Cardiac muscle cell (in vitro differentiated cells and primary cell): ENCODE results near the gene HINT3. TPM values are rescaled to one million over a fixed set of nuclear protein-coding genes. Genes with fewer than 3 reads are reported as not detected.

Experiments
- DNase-seq, 2 donors: peaks; one replicate each; pipeline versions ENCODE4 v3.0.0 to v3.0.0-alpha.2; 2010 to 2017; ENCODE audit warnings: low read depth in 1 of 2, low spot score in 1 of 2
- H3K27ac ChIP-seq: fragments of 200-600 bp; sonication (generic); 2 replicates; pipeline ENCODE4 v1.5.1; 2016
- H3K27me3 ChIP-seq: fragments of 200-600 bp; sonication (generic); 2 replicates; pipeline ENCODE4 v1.6.0; 2016; ENCODE audit warnings: control low read depth
- H3K36me3 ChIP-seq: fragments of 200-600 bp; sonication (generic); 2 replicates; pipeline ENCODE4 v1.5.1; 2016; ENCODE audit warnings: control low read depth
- H3K4me1 ChIP-seq: fragments of 200-600 bp; sonication (generic); 2 replicates; pipeline ENCODE4 v1.8.1; 2017; ENCODE audit warnings: low read depth, mild to moderate bottlenecking, mixed run types
- H3K4me3 ChIP-seq: fragments of 200-600 bp; sonication (generic); 2 replicates; pipeline ENCODE4 v1.5.1; 2016; ENCODE audit warnings: mild to moderate bottlenecking
- H3K9me3 ChIP-seq: fragments of 200-600 bp; sonication (generic); 2 replicates; pipeline ENCODE4 v1.5.1; 2017; ENCODE audit warnings: low read depth, mild to moderate bottlenecking, control low read depth
- CTCF ChIP-seq: IDR thresholded peaks from 2 replicates; pipeline ENCODE4 v1.5.1; 2012; ENCODE audit warnings: low read depth, mild to moderate bottlenecking, low read length
- polyA plus RNA-seq: library from polyadenylated mRNA; unstranded; fragments of >200 nt; fragmentation: Nextera tagmentation; extraction: Ambion mirVana; gene quantifications from 2 replicates; pipeline ENCODE4 v1.2.1, GENCODE V29; 2016
- total RNA-seq: library from RNA; depleted of rRNA; stranded (reverse); fragments of >200 nt; gene quantifications from 2 replicates; pipeline ENCODE4 v1.2.3, GENCODE V29; 2016

The HINT3 gene
- total and polyA plus RNA-seq, 2 experiments from 2014 or later: 30.8 to 43.3 TPM

- Histone ChIP-seq H3K9me3 (no peaks in the 10 kb centered on the region), H3K27ac (peak within 1 kb of the TSS; percentile 74), H3K4me3 (peak within 1 kb of the TSS; percentile 74), H3K27me3 (no peaks in the 10 kb centered on the region), H3K4me1 (peaks cover 16% of the 10 kb centered on the region), H3K36me3 (no peaks in the 10 kb centered on the region)
- no peak for TF ChIP-seq CTCF
- peak; percentile 88 to 96 for DNase-seq
Observed at GRCh38 chr6:125986301-125987025, 29.9 kb downstream of the HINT3 start, which contains the start of gene TRMT11. TSS of gene TRMT11 (plus strand) at chr6:125986540. CDS start at chr6:125986551, 11 bp downstream.

GRCh38 chr6:125987026-125987617, 30.6 kb downstream of the HINT3 start:
- TF ChIP-seq CTCF: no peak
- no peak overlapping the region for H3K27ac ChIP-seq
- peak in 1 of 2 donors; percentile 25 for DNase-seq

GRCh38 chr6:125988280-125988679, 31.7 kb downstream of the HINT3 start:
- no peaks in the 10 kb centered on the region for H3K9me3 ChIP-seq
- no peaks in the 10 kb centered on the region for H3K27me3 ChIP-seq
- H3K4me1 ChIP-seq: peaks cover 24% of the 10 kb centered on the region
- no peak overlapping the region for H3K4me3 ChIP-seq
- no peak overlapping the region for H3K27ac ChIP-seq
- no peaks in the 10 kb centered on the region for H3K36me3 ChIP-seq
- no peak for TF ChIP-seq CTCF
- no peak for DNase-seq

More at GRCh38 chr6:125987026-125987617, 30.6 kb downstream of the HINT3 start:
- no peaks in the 10 kb centered on the region for H3K27me3 ChIP-seq
- H3K4me1 ChIP-seq: peaks cover 22% of the 10 kb centered on the region
- no peaks in the 10 kb centered on the region for H3K36me3 ChIP-seq
- H3K9me3 ChIP-seq: no peaks in the 10 kb centered on the region
- H3K4me3 ChIP-seq: peak overlapping the region; percentile 74

DNA sequence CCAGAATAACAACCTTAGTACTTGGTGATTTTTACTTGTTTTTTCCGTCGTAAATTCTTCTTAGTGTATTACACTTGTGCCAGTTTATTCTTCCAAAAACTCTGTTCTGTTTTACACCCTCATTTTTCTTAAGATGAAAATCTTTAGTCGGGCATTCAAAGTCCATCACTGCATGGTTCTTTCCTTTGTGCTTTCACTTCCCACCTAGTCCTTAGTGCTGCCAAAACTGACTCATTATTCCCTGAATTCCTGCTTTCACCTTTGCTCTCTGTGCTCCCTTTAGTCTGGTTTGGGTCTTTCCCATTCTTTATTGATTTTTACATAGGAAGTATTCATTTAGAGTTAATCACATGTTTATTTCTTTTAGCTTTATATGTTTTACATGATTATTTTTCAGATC, 33.1 kb downstream of the HINT3 start:
- Histone ChIP-seq H3K27ac (no peak overlapping the region), H3K4me3 (no peak overlapping the region), H3K36me3 (no peaks in the 10 kb centered on the region), H3K27me3 (no peaks in the 10 kb centered on the region), H3K4me1 (peaks cover 24% of the 10 kb centered on the region), H3K9me3 (no peaks in the 10 kb centered on the region)
- no peak for TF ChIP-seq CTCF
- DNase-seq: no peak

DNA sequence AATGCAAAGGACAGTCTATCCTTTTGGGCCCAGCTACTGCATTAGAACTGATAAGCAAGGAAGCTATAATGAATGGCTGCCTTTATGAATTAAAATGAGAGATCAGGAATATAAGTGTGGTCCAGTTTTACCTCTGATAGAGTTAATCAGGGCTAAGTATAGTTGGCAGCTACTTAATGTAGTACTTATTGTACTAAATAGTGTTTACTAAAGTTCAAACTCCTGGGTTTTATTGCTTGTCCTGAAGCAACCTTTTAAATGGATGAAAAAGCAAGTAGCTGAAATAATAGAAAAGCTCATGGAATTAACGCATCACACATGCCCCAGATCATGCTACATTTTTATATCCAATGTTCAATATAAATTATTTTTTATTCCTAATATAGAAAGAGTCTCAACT, 35.1 kb downstream of the HINT3 start:
- Histone ChIP-seq H3K4me3 (no peak overlapping the region), H3K4me1 (peaks cover 24% of the 10 kb centered on the region), H3K9me3 (no peaks in the 10 kb centered on the region), H3K27ac (no peak overlapping the region), H3K27me3 (no peaks in the 10 kb centered on the region), H3K36me3 (no peaks in the 10 kb centered on the region)
- TF ChIP-seq CTCF: no peak
- no peak for DNase-seq
